Hepatocyte (in vitro differentiated cells): ENCODE results near the gene ABHD4. TPM values are rescaled to one million over a fixed set of nuclear protein-coding genes. Genes with fewer than 3 reads are reported as not detected.
"Not testable (repeated sequence)": the region's sequence is repeated elsewhere in the genome, so short reads cannot be mapped to it uniquely, and the experiment has no call there.

ENCODE experiments used
- DNase-seq: peaks from one replicate; pipeline ENCODE4 v3.0.0-alpha.2; 2016; ENCODE audit warnings: low spot score
- H2AFZ ChIP-seq: fragments of 200-600 bp; sonication (generic); 2 replicates; pipeline ENCODE4 v1.6.0; 2016; ENCODE audit warnings: antibody characterized with exemption, mild to moderate bottlenecking
- H3K27ac ChIP-seq: fragments of 200-600 bp; sonication (generic); 2 replicates; pipeline ENCODE4 v1.5.1; 2016; ENCODE audit warnings: mild to moderate bottlenecking
- H3K27me3 ChIP-seq: fragments of 200-600 bp; sonication (generic); 2 replicates; pipeline ENCODE4 v1.6.1; 2016
- H3K36me3 ChIP-seq: fragments of 200-600 bp; sonication (generic); replicated peaks from 2 replicates; pipeline ENCODE4 v1.5.1; 2016; ENCODE audit warnings: low read depth; ENCODE audit not compliant: insufficient read depth
- H3K4me1 ChIP-seq: fragments of 200-600 bp; sonication (generic); 2 replicates; pipeline ENCODE4 v1.5.1; 2016; ENCODE audit warnings: mild to moderate bottlenecking, moderate library complexity; ENCODE audit not compliant: insufficient read depth
- H3K4me2 ChIP-seq: fragments of 200-600 bp; sonication (generic); 2 replicates; pipeline ENCODE4 v1.6.0; 2016
- H3K4me3 ChIP-seq: fragments of 200-600 bp; sonication (generic); 2 replicates; pipeline ENCODE4 v1.5.1; 2016; ENCODE audit warnings: mild to moderate bottlenecking
- H3K79me2 ChIP-seq: fragments of 200-600 bp; sonication (generic); 2 replicates; pipeline ENCODE4 v1.6.0; 2017; ENCODE audit warnings: mild to moderate bottlenecking
- H3K9me2 ChIP-seq: fragments of 200-600 bp; sonication (generic); replicated peaks from 2 replicates; pipeline ENCODE4 v1.6.0; 2017; ENCODE audit warnings: mild to moderate bottlenecking; ENCODE audit not compliant: insufficient read depth
- H3K9me3 ChIP-seq: fragments of 200-600 bp; sonication (generic); 2 replicates; pipeline ENCODE4 v1.5.1; 2016; ENCODE audit warnings: low read depth, mild to moderate bottlenecking
- H4K20me1 ChIP-seq: fragments of 200-600 bp; sonication (generic); 2 replicates; pipeline ENCODE4 v1.6.0; 2016; ENCODE audit warnings: mild to moderate bottlenecking; ENCODE audit not compliant: insufficient read depth, poor library complexity, severe bottlenecking
- CTCF ChIP-seq: fragments of 200-600 bp; sonication (generic); IDR thresholded peaks from 2 replicates; pipeline ENCODE4 v1.5.1; 2016; ENCODE audit warnings: antibody characterized with exemption, mild to moderate bottlenecking; ENCODE audit not compliant: poor library complexity
- EZH2 ChIP-seq: fragments of 200-600 bp; sonication (generic); IDR thresholded peaks from 2 replicates; pipeline ENCODE4 v1.6.1; 2016; ENCODE audit warnings: antibody characterized with exemption, mild to moderate bottlenecking, borderline replicate concordance
- EZH2phosphoT487 ChIP-seq: fragments of 200-600 bp; sonication (generic); IDR thresholded peaks from one replicate; pipeline ENCODE4 v1.6.1; 2018; ENCODE audit warnings: antibody characterized with exemption, mild to moderate bottlenecking, low read depth, moderate library complexity; ENCODE audit not compliant: unreplicated experiment, severe bottlenecking
- WGBS: methylation state at CpG from one replicate; pipeline ENCODE4 v1.1.6; 2016; ENCODE audit warnings: low lambda C conversion rate; ENCODE audit errors: missing lambda C conversion rate; 5-methylcytosine and 5-hydroxymethylcytosine counted together
- polyA plus RNA-seq: library from polyadenylated mRNA; unstranded; fragments of >200 nt; fragmentation: Nextera tagmentation; extraction: Ambion mirVana; gene quantifications from 2 replicates; pipeline ENCODE4 v1.2.1, GENCODE V29; 2016
- total RNA-seq: library from RNA; depleted of rRNA; stranded (reverse); fragments of >200 nt; gene quantifications from 2 replicates; pipeline ENCODE4 v1.2.3, GENCODE V29; 2014

Gene ABHD4
- total and polyA plus RNA-seq, 2 experiments from 2014 or later = 30.7 to 49.8 TPM

GRCh38 chr14:22564463-22564862, 33.6 kb upstream of the ABHD4 start:
- Histone ChIP-seq H3K4me2 (no peak overlapping the region), H3K27ac (peak overlapping the region; percentile 73), H3K4me1 (peaks cover 39% of the 10 kb centered on the region), H3K9me3 (no peaks in the 10 kb centered on the region), H3K27me3 (no peaks in the 10 kb centered on the region), H4K20me1 (no peaks in the 10 kb centered on the region), H3K79me2 (peaks cover 42% of the 10 kb centered on the region), H3K36me3 (no peaks in the 10 kb centered on the region), H3K9me2 (no peaks in the 10 kb centered on the region), H3K4me3 (no peak overlapping the region), H2AFZ (no peak overlapping the region)
- WGBS = 48% methylated on average over 1 of the region's 1 CpG
- no peak for TF ChIP-seq EZH2
- no peak for TF ChIP-seq EZH2phosphoT487
- no peak for TF ChIP-seq CTCF
- no peak for DNase-seq

- peak overlapping the region; percentile 73 for H3K27ac ChIP-seq
- H3K27me3 ChIP-seq = no peaks in the 10 kb centered on the region
- no peak overlapping the region for H2AFZ ChIP-seq
- H3K4me2 ChIP-seq = no peak overlapping the region
- H4K20me1 ChIP-seq = no peaks in the 10 kb centered on the region
- TF ChIP-seq EZH2 (no peak), EZH2phosphoT487 (no peak), CTCF (no peak)
- no peaks in the 10 kb centered on the region for H3K36me3 ChIP-seq
- DNase-seq = no peak
- no peaks in the 10 kb centered on the region for H3K9me3 ChIP-seq
- no peaks in the 10 kb centered on the region for H3K9me2 ChIP-seq
- 89% methylated on average over 3 of the region's 3 CpGs for WGBS
- peaks cover 47% of the 10 kb centered on the region for H3K79me2 ChIP-seq
- peaks cover 33% of the 10 kb centered on the region for H3K4me1 ChIP-seq
- no peak overlapping the region for H3K4me3 ChIP-seq
Observed at GRCh38 chr14:22565391-22565945, 32.6 kb upstream of the ABHD4 start.

GRCh38 chr14:22566266-22566665, 31.8 kb upstream of the ABHD4 start:
- H3K4me3 ChIP-seq, H3K27me3 ChIP-seq, H4K20me1 ChIP-seq, H3K4me2 ChIP-seq, H3K9me2 ChIP-seq, H2AFZ ChIP-seq, H3K36me3 ChIP-seq, H3K9me3 ChIP-seq, DNase-seq: not testable (repeated sequence)
- peak overlapping the region; percentile 73 for H3K27ac ChIP-seq
- peaks cover 33% of the 10 kb centered on the region for H3K4me1 ChIP-seq
- peaks cover 47% of the 10 kb centered on the region for H3K79me2 ChIP-seq
- 81% methylated on average over 9 of the region's 9 CpGs for WGBS

- Histone ChIP-seq H3K4me2 (no peak overlapping the region), H3K9me3 (no peaks in the 10 kb centered on the region), H3K27me3 (no peaks in the 10 kb centered on the region), H2AFZ (no peak overlapping the region), H3K4me1 (peaks cover 27% of the 10 kb centered on the region), H3K9me2 (no peaks in the 10 kb centered on the region), H3K27ac (peak overlapping the region; percentile 6), H3K4me3 (no peak overlapping the region), H3K79me2 (peaks cover 47% of the 10 kb centered on the region), H3K36me3 (no peaks in the 10 kb centered on the region), H4K20me1 (no peaks in the 10 kb centered on the region)
- no peak for DNase-seq
- no peak for TF ChIP-seq CTCF
- no peak for TF ChIP-seq EZH2
- TF ChIP-seq EZH2phosphoT487 = no peak
- WGBS = 89% methylated on average over 2 of the region's 2 CpGs
Observed at GRCh38 chr14:22566845-22567244, 31.3 kb upstream of the ABHD4 start.
